ENCODE measurements around the gene FLNC. TPM values are rescaled to one million over a fixed set of nuclear protein-coding genes. Genes with fewer than 3 reads are reported as not detected.

FLNC gene
- total and polyA plus RNA-seq, 2 donors (not counting 1 experiment from before 2014, with no cell fraction given), result 0.01 TPM; not detected in 1

DNA sequence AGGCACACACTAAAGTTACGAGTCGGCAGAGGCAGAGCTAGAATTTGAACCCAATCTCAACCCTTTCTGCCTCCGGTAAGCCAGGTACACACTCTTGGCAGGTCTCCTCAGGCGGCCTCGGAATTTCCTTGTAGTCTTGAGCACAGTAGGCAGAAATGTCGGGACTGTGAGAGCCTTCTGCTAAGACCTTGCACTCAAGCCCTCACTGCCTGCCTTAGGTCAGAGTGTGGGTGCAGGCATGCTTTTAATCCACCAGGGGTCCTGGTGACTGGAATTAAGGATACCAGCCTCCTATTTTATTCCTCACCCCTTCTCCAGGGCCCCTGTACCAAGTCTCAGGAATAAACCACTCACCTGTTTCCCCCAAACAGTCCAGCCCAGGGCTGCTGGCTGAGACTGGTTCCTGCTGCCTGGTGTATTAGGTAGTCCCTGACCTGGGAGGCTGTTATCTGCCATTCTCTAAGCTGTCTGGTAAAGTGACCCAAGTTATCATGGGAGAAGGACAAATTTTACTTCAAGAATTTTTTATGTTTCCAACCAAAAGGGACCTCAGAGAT lies 33.3 kb downstream of the FLNC start:
- CTCF ChIA-PET, result interaction anchor here (0.6 to 3.0 kb wide), 14 partner anchors 11 to 436 kb away, joined by 3 to 17 read pairs (median 4); no protein-coding TSS in a partner anchor
- Histone ChIP-seq H3K36me3 (replicated peaks in 1 of 2; ENCODE audit: control extremely low read depth in 1 of 2, control insufficient read depth in 1 of 2, extremely low read depth in 1 of 2, insufficient read depth in 2 of 2, low read length in 1 of 2) (peaks cover 0 to 18% of the 10 kb centered on the region in 2 experiments), H2AFZ (ENCODE audit: insufficient read depth, low read depth, low read length, poor library complexity, severe bottlenecking) (peak overlapping the region; percentile 68), H4K20me1 (ENCODE audit: control insufficient read depth, insufficient read depth, low read length, poor library complexity, severe bottlenecking) (peaks cover 26% of the 10 kb centered on the region), H3K4me2 (replicated peaks; ENCODE audit: low read depth, low read length, poor library complexity, severe bottlenecking) (peak overlapping the region; percentile 90), H3K27me3 (replicated peaks in 1 of 4; ENCODE audit: control extremely low read depth in 1 of 4, control insufficient read depth in 3 of 4, insufficient read depth in 4 of 4, low read length in 3 of 4) (peaks cover 0 to 3% (median 0%) of the 10 kb centered on the region in 4 experiments), H3K9ac (ENCODE audit: low read length) (peak overlapping the region; percentile 98), H3K79me2 (ENCODE audit: control insufficient read depth, insufficient read depth, low read length) (peaks cover 37% of the 10 kb centered on the region), H3K9me3 (ENCODE audit: control extremely low read depth in 1 of 3, control insufficient read depth in 2 of 3, insufficient read depth in 1 of 3, low read length in 2 of 3) (no peaks in the 10 kb centered on the region), H3K4me3 (ENCODE audit: control extremely low read depth in 1 of 5, extremely low read depth in 1 of 5, insufficient read depth in 1 of 5, low read depth in 2 of 5, low read length in 4 of 5) (peak overlapping the region; percentile 77 to 99 (median 97)), H3K27ac (ENCODE audit: low read length in 2 of 2) (peak overlapping the region; percentile 95), H3K4me1 (ENCODE audit: control insufficient read depth in 2 of 2, insufficient read depth in 2 of 2, low read length in 2 of 2) (peaks cover 12 to 21% of the 10 kb centered on the region in 2 donors)
- H3K27me3 Mint-ChIP-seq, result no peaks in the 10 kb centered on the region
- H3K4me1 Mint-ChIP-seq, result peaks cover 48% of the 10 kb centered on the region
- TF ChIP-seq EZH2 (IDR thresholded peaks at IDR 0.05; ENCODE audit: borderline replicate concordance, insufficient read depth, low read depth, low read length, poor library complexity, severe bottlenecking), result no peak
- TF ChIP-seq, protein P1, sequence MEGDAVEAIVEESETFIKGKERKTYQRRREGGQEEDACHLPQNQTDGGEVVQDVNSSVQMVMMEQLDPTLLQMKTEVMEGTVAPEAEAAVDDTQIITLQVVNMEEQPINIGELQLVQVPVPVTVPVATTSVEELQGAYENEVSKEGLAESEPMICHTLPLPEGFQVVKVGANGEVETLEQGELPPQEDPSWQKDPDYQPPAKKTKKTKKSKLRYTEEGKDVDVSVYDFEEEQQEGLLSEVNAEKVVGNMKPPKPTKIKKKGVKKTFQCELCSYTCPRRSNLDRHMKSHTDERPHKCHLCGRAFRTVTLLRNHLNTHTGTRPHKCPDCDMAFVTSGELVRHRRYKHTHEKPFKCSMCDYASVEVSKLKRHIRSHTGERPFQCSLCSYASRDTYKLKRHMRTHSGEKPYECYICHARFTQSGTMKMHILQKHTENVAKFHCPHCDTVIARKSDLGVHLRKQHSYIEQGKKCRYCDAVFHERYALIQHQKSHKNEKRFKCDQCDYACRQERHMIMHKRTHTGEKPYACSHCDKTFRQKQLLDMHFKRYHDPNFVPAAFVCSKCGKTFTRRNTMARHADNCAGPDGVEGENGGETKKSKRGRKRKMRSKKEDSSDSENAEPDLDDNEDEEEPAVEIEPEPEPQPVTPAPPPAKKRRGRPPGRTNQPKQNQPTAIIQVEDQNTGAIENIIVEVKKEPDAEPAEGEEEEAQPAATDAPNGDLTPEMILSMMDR (IDR thresholded peaks at IDR 0.05), result peak; percentile 55
- DNase-seq, result no peak
- WGBS (ENCODE audit: insufficient coverage), result 1% methylated on average over 6 of the region's 6 CpGs
- ATAC-seq (ENCODE audit: low read depth), result no peak
- POLR2A ChIA-PET, result interaction anchor here (0.7 to 1.4 kb wide), 3 partner anchors 20 to 125 kb away, joined by 3 to 6 read pairs (median 4); no protein-coding TSS in a partner anchor
- H3K4me3 Mint-ChIP-seq, result peak overlapping the region; percentile 97
- H3K27ac Mint-ChIP-seq, result peak overlapping the region; percentile 97
- intact Hi-C loops (cut with micrococcal nuclease), result loop anchor here (2.0 kb wide), 4 partner anchors 73 to 639 kb away; partner anchors contain the start of genes CALU, CCDC136 and SMKR1
- H3K9me3 Mint-ChIP-seq (ENCODE audit: insufficient read depth), result no peaks in the 10 kb centered on the region

DNA sequence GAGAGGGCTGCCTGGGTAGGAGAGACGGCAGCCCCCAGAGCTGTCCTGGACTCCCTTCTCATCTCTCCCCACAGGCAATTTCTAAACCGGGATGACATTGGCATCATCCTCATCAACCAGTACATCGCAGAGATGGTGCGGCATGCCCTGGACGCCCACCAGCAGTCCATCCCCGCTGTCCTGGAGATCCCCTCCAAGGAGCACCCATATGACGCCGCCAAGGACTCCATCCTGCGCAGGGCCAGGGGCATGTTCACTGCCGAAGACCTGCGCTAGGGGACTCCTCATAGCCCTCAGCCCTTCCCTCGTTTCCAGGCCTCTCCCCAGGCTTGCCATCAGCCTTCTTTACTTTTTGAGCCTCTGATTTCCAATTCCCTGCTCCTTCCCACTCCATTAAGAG lies 35.1 kb downstream of the FLNC start:
- WGBS (ENCODE audit: insufficient coverage), result 93% methylated on average over 12 of the region's 12 CpGs
- H3K9me3 ChIP-seq (ENCODE audit: control extremely low read depth in 1 of 3, control insufficient read depth in 2 of 3, insufficient read depth in 1 of 3, low read length in 2 of 3), result no peaks in the 10 kb centered on the region
- CTCF ChIA-PET, result interaction anchor here (3.0 kb wide), 1 partner anchor 18 kb away, joined by 17 read pairs; no protein-coding TSS in a partner anchor
- ATAC-seq (ENCODE audit: low read depth) (no peak), DNase-seq (no peak)
- peaks cover 51% of the 10 kb centered on the region for H3K4me1 Mint-ChIP-seq
- H3K4me2 ChIP-seq (replicated peaks; ENCODE audit: low read depth, low read length, poor library complexity, severe bottlenecking), result no peak overlapping the region
- TF ChIP-seq, protein P1 (IDR thresholded peaks at IDR 0.05), result no peak
- TF ChIP-seq EZH2 (IDR thresholded peaks at IDR 0.05; ENCODE audit: borderline replicate concordance, insufficient read depth, low read depth, low read length, poor library complexity, severe bottlenecking), result no peak
- H4K20me1 ChIP-seq (ENCODE audit: control insufficient read depth, insufficient read depth, low read length, poor library complexity, severe bottlenecking), result peaks cover 40% of the 10 kb centered on the region
- no peaks in the 10 kb centered on the region for H3K9me3 Mint-ChIP-seq (ENCODE audit: insufficient read depth)
- no peak overlapping the region for H2AFZ ChIP-seq (ENCODE audit: insufficient read depth, low read depth, low read length, poor library complexity, severe bottlenecking)
- H3K27me3 Mint-ChIP-seq, result peaks cover 4% of the 10 kb centered on the region
- H3K4me3 ChIP-seq (ENCODE audit: control extremely low read depth in 1 of 5, extremely low read depth in 1 of 5, insufficient read depth in 1 of 5, low read depth in 2 of 5, low read length in 4 of 5), result no peak overlapping the region
- H3K4me1 ChIP-seq (ENCODE audit: control insufficient read depth in 2 of 2, insufficient read depth in 2 of 2, low read length in 2 of 2), result peaks cover 25 to 30% of the 10 kb centered on the region in 2 donors
- H3K27ac ChIP-seq (ENCODE audit: low read length in 2 of 2), result no peak overlapping the region
- intact Hi-C loops (cut with micrococcal nuclease), result no loop called here
- POLR2A ChIA-PET, result no interaction called here
- peaks cover 37% of the 10 kb centered on the region for H3K79me2 ChIP-seq (ENCODE audit: control insufficient read depth, insufficient read depth, low read length)
- peak overlapping the region; percentile 3 for H3K4me3 Mint-ChIP-seq
- H3K36me3 ChIP-seq (replicated peaks in 1 of 2; ENCODE audit: control extremely low read depth in 1 of 2, control insufficient read depth in 1 of 2, extremely low read depth in 1 of 2, insufficient read depth in 2 of 2, low read length in 1 of 2), result peaks cover 0 to 18% of the 10 kb centered on the region in 2 experiments
- peaks cover 0 to 7% (median 3%) of the 10 kb centered on the region in 4 experiments for H3K27me3 ChIP-seq (replicated peaks in 1 of 4; ENCODE audit: control extremely low read depth in 1 of 4, control insufficient read depth in 3 of 4, insufficient read depth in 4 of 4, low read length in 3 of 4)
- no peak overlapping the region for H3K9ac ChIP-seq (ENCODE audit: low read length)
- H3K27ac Mint-ChIP-seq, result no peak overlapping the region

Data from B cell (primary cell).